ENCODE results near the gene TTLL11. TPM values are rescaled to one million over a fixed set of nuclear protein-coding genes. Genes with fewer than 3 reads are reported as not detected.

TTLL11 gene
- total and polyA plus RNA-seq, 2 of the 8 experiments (the other 6 are each of a cell fraction or from before 2014, with no cell fraction given), result 0.56 to 0.80 TPM

DNA sequence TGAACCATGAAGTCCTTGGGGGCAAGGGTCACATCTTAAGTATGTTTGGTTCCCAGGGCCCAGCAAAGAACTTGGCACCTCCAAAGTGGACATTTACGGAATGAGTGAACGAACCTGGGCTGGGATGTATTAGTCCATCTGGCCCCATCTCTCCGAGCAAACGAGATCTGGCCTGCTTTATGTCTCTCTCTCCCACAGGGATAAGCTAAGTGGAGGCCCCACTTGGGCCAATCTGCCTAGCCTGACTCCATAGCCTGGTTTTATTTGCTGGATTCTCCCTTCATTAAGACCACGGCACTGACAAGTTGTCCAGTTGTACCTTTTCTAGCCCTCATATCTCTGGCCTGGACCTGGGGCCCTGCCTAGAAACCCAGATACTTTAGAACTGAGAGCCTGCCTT is 2.1 kb downstream of the TTLL11 start:
- H3K23ac ChIP-seq (ENCODE audit: insufficient read length), result no peak overlapping the region
- H3K36me3 ChIP-seq (ENCODE audit: control insufficient read depth in 2 of 4, insufficient read depth in 4 of 4, low read length in 3 of 4), result no peaks in the 10 kb centered on the region
- H3K4me1 ChIP-seq (replicated peaks in 1 of 4; ENCODE audit: control insufficient read depth in 3 of 4, insufficient read depth in 4 of 4, low read length in 3 of 4), result peaks cover 0 to 6% (median 0%) of the 10 kb centered on the region in 4 experiments; a peak in 4 of 7 replicates
- H3K27ac ChIP-seq (ENCODE audit: low read depth, low read length), result no peak overlapping the region
- H3K4me3 ChIP-seq (ENCODE audit: extremely low read depth in 1 of 4, insufficient read depth in 2 of 4, low read depth in 3 of 4, low read length in 4 of 4), result no peak overlapping the region
- no peak overlapping the region for H3K4me2 ChIP-seq (ENCODE audit: insufficient read depth in 1 of 2, low read depth in 2 of 2, low read length in 2 of 2)
- peaks cover 0 to 19% (median 13%) of the 10 kb centered on the region in 4 experiments; a peak in 5 of 7 replicates for H3K27me3 ChIP-seq (replicated peaks in 1 of 4; ENCODE audit: control insufficient read depth in 3 of 4, extremely low read depth in 1 of 4, insufficient read depth in 3 of 4, low read length in 3 of 4)
- FAIRE-seq (no peak), DNase-seq (ENCODE audit: low read depth in 1 of 2, low spot score in 2 of 2) (no peak)
- H3K9ac ChIP-seq (replicated peaks in 1 of 4; ENCODE audit: extremely low read depth in 1 of 4, low read depth in 3 of 4, low read length in 3 of 4), result no peak overlapping the region
- peaks cover 9% of the 10 kb centered on the region; the same call in 1 of the 2 replicates for H3K23me2 ChIP-seq (ENCODE audit: low read depth, low read length)
- no peak overlapping the region for H2BK5ac ChIP-seq (ENCODE audit: low read depth, low read length)
- no peak overlapping the region for H4K5ac ChIP-seq (ENCODE audit: insufficient read length, low read depth, low read length)
- H2BK120ac ChIP-seq (replicated peaks; ENCODE audit: low read depth, low read length), result no peak overlapping the region
- no peaks in the 10 kb centered on the region for H4K20me1 ChIP-seq (replicated peaks in 1 of 2; ENCODE audit: control insufficient read depth in 1 of 2, insufficient read depth in 2 of 2, low read length in 2 of 2)
- no peak overlapping the region for H2AFZ ChIP-seq (ENCODE audit: low read length)
- no peak overlapping the region for H2AK5ac ChIP-seq (ENCODE audit: low read depth, low read length)
- WGBS, 2 experiments (ENCODE audit: extremely low coverage in 1 of 2, insufficient coverage in 1 of 2, insufficient read length in 1 of 2, insufficient replicate concordance in 2 of 2, low coverage in 1 of 2, low lambda C conversion rate in 2 of 2, missing lambda C conversion rate in 1 of 2), result 89% methylated on average over 5 of the region's 5 CpGs; no CpG with 5 or more reads in 1 of the 2 experiments
- no peaks in the 10 kb centered on the region for H3K79me2 ChIP-seq (ENCODE audit: control insufficient read depth in 1 of 2, insufficient read depth in 2 of 2, low read length in 2 of 2)
- no peak overlapping the region for H3K4ac ChIP-seq (replicated peaks; ENCODE audit: insufficient read length, low read depth, low read length)
- no peak overlapping the region for H4K91ac ChIP-seq (replicated peaks; ENCODE audit: insufficient read length, low read length)
- H3K18ac ChIP-seq (ENCODE audit: extremely low read depth, low read length), result no peak overlapping the region
- H3K14ac ChIP-seq (ENCODE audit: insufficient read length), result no peak overlapping the region
- H3K56ac ChIP-seq (replicated peaks; ENCODE audit: insufficient read length, low read depth, low read length), result no peak overlapping the region
- H3K79me1 ChIP-seq (ENCODE audit: low read depth, low read length), result no peaks in the 10 kb centered on the region
- CTCF ChIA-PET (ENCODE audit: partially characterized antibody), result interaction anchor here (8.1 kb wide), 1 partner anchor 33 kb away, joined by 50 read pairs; no protein-coding TSS in a partner anchor
- H4K8ac ChIP-seq (ENCODE audit: extremely low read depth, insufficient read depth, low read length), result no peak overlapping the region
- H2BK12ac ChIP-seq (ENCODE audit: low read depth, low read length), result no peak overlapping the region
- POLR2A ChIA-PET (ENCODE audit: partially characterized antibody), result no interaction called here
- no peaks in the 10 kb centered on the region for H3K9me3 ChIP-seq (ENCODE audit: insufficient read depth in 2 of 2, low read depth in 1 of 2, low read length in 1 of 2)
- H2BK20ac ChIP-seq (ENCODE audit: low read length), result no peak overlapping the region
- no peak overlapping the region for H2BK15ac ChIP-seq (ENCODE audit: low read length)
- TF ChIP-seq JUN (IDR thresholded peaks at IDR 0.05; ENCODE audit: low read depth, low read length), result no peak

Measured in H1 (cell line).